ENCODE results near the gene RUSC1. TPM values are rescaled to one million over a fixed set of nuclear protein-coding genes. Genes with fewer than 3 reads are reported as not detected.
A peak's percentile ranks its signal among the peaks of the same experiment; 100 is the strongest.

RUSC1 gene
- total RNA-seq, 4 donors from 2014 or later, result 33.7 to 42.2 (median 41.1) TPM

DNA sequence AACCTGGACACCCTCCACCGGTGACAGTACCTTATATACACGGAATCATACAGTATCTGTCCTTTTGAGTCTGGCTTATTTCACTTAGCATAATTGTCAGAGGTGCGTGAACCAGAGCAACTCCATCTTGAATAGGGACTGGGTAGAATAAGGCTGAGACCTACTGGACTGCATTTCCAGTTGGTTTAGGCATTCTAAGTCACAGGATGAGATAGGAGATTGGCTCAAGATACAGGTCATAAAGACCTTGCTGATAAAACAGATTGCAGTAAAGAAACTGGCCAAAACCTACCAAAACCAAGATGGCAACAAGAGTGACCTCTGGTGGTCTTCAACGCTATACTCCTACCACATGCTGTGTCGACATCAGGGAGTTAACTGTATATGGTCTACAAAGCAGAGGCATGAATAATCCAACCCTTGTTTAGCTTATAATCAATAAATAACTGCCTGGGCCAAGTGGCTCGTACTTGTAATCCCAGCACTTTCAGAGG, 13.4 kb upstream of the RUSC1 start:
- intact Hi-C loops (cut with DNase I; ENCODE audit: low total_unique reads), result no loop called here
- no peak overlapping the region for H3K4me3 ChIP-seq (ENCODE audit: low read depth, poor library complexity, severe bottlenecking)
- no peak for DNase-seq (ENCODE audit: low spot score in 2 of 2)
- TF ChIP-seq POLR2A (IDR thresholded peaks at IDR 0.05) (no peak), CTCF (IDR thresholded peaks at IDR 0.05) (no peak)
- 62 to 68% methylated on average over 6 of the region's 6 CpGs for WGBS, 2 donors

DNA sequence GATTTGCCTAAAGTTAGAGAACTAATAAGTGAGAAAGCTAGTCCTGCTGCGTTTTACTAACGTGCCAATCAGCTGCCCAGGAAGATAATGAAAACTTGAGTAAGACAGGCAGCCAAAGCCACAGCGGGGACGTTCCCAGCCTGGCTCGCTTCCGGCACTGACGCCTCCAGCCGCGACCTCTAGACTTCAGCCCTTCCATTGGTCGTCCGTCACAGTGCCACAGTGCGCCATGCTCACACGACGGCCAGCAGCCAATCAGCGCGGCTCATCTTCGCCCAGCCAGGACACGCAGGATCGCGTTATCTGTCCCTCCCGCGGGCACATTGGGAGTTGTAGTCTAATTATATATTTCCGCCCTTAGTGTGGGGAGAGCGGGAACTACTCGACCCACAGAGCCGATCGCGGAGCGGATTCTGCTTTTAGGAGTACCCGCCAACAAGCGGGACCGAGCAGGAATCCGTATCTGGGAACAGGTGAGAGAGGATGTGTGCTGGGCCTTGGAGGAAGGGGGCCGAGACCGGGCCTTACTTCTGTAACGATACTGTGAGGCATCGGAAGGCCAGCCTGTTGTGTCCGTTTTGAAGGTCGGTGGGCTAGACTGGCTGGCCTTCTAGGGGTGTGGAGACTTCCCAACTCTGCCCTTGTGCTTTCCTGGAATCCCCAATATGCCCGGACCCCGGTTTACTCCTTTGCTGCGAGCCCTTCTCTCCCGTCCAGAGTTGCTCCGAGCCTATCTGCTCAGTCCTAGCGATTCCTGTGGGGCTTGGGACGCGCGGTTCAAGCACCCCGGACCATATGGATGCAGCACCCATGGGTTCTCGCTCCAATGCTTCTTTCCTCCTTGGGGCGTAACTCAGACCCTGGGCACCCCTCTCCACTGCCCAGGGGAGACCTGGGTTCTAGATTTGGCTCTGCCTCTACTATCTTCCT, 11.9 kb upstream of the RUSC1 start, which contains the start of gene FDPS:
Gene FDPS (plus strand): TSS at position 374 of the 930 bp plus-strand sequence. CDS start 924 bp downstream, outside the sequence.
- DNase-seq (ENCODE audit: low spot score in 2 of 2), result peak; percentile 99 to 100
- TF ChIP-seq CTCF (IDR thresholded peaks at IDR 0.05) (no peak), POLR2A (IDR thresholded peaks at IDR 0.05) (peak in 1 of 2 donors; percentile 2)
- 0% methylated on average over 38 to 50 of the region's 51 CpGs for WGBS, 2 donors
- H3K4me3 ChIP-seq (ENCODE audit: low read depth, poor library complexity, severe bottlenecking), result peak within 1 kb of the TSS; percentile 71
- intact Hi-C loops (cut with DNase I; ENCODE audit: low total_unique reads), result no loop called here

GRCh38 chr1:155309423-155310021, 11.2 kb upstream of the RUSC1 start:
- TF ChIP-seq POLR2A (IDR thresholded peaks at IDR 0.05), result no peak
- TF ChIP-seq CTCF (IDR thresholded peaks at IDR 0.05), result no peak
- WGBS, 2 donors, result 1 to 19% methylated on average over 5 to 11 of the region's 11 CpGs
- peak overlapping the region; percentile 71 for H3K4me3 ChIP-seq (ENCODE audit: low read depth, poor library complexity, severe bottlenecking)
- intact Hi-C loops (cut with DNase I; ENCODE audit: low total_unique reads), result no loop called here
- DNase-seq (ENCODE audit: low spot score in 2 of 2), result no peak

DNA sequence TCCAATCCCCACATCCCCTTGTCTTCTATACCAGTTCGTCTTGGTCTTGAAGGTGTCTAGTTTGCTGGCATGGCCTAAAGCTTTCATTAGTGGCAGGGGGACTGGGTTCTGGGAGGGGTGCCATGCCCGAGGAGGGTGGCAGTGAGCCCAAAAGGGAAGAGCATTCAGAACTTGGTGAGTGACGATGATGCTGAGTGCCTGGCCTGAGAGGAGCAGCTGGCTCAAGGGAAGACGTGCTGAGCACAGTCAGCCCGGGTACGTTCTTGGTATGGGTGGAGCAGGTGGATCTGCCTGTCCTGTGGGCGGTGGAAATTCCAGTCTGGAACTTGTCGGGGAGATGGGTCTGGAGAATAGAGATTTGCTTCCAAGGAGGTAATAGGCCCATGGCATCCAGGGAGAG, 7.4 kb upstream of the RUSC1 start:
- WGBS, 2 donors, result 55 to 61% methylated on average over 8 of the region's 8 CpGs
- intact Hi-C loops (cut with DNase I; ENCODE audit: low total_unique reads), result no loop called here
- H3K4me3 ChIP-seq (ENCODE audit: low read depth, poor library complexity, severe bottlenecking), result no peak overlapping the region
- TF ChIP-seq POLR2A (IDR thresholded peaks at IDR 0.05) (no peak), CTCF (IDR thresholded peaks at IDR 0.05) (no peak)
- no peak for DNase-seq (ENCODE audit: low spot score in 2 of 2)

- TF ChIP-seq POLR2A (IDR thresholded peaks at IDR 0.05), result no peak
- WGBS, 2 donors, result 86 to 92% methylated on average over 3 of the region's 3 CpGs
- intact Hi-C loops (cut with DNase I; ENCODE audit: low total_unique reads), result no loop called here
These were observed 3.8 kb upstream of the RUSC1 start for GRCh38 chr1:155316922-155317321.

DNA sequence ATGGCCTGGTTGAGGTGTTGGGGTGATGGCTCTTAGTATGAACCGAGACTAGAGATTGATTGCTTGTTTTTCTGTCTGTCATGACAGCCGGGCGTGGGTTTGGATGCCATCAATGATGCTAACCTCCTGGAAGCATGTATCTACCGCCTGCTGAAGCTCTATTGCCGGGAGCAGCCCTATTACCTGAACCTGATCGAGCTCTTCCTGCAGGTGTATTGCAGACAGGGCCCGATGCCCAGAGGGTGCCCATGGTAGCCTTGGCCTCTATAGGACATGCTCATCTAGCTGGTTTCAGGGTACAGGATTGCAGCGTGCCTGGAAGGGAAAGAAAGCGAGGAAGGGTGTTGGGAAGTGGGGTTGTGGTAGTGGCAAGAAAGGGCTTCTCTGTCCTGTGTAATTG, 2.6 kb upstream of the RUSC1 start:
- H3K4me3 ChIP-seq (ENCODE audit: low read depth, poor library complexity, severe bottlenecking), result no peak overlapping the region
- intact Hi-C loops (cut with DNase I; ENCODE audit: low total_unique reads), result no loop called here
- WGBS, 2 donors, result 90 to 97% methylated on average over 9 of the region's 9 CpGs
- no peak for DNase-seq (ENCODE audit: low spot score in 2 of 2)
- no peak for TF ChIP-seq CTCF (IDR thresholded peaks at IDR 0.05)
- TF ChIP-seq POLR2A (IDR thresholded peaks at IDR 0.05), result no peak

More at GRCh38 chr1:155316922-155317321, 3.8 kb upstream of the RUSC1 start:
- no peak overlapping the region for H3K4me3 ChIP-seq (ENCODE audit: low read depth, poor library complexity, severe bottlenecking)
- no peak for DNase-seq (ENCODE audit: low spot score in 2 of 2)
